GM12891 (cell line): ENCODE results near the gene TMED6.
"Not testable (repeated sequence)": the region's sequence is repeated elsewhere in the genome, so short reads cannot be mapped to it uniquely, and the experiment has no call there.

Source experiments
- DNase-seq: peaks from one replicate; pipeline ENCODE4 v3.0.0; 2011; ENCODE audit warnings: low spot score; ENCODE audit not compliant: insufficient read length
- FAIRE-seq: peaks from 2 replicates; lab custom pipeline; 2011; peaks lifted over from hg19 to GRCh38; lab: Jason Lieb, UNC
- PAX5 ChIP-seq: IDR thresholded peaks from 2 replicates; pipeline ENCODE4 v1.6.1; 2011; ENCODE audit warnings: low read length, moderate library complexity, mild to moderate bottlenecking; ENCODE audit not compliant: insufficient read depth, severe bottlenecking
- POLR2A ChIP-seq: IDR thresholded peaks from 2 replicates; pipeline ENCODE4 v1.6.1; 2011; ENCODE audit warnings: low read depth, low read length, control low read depth
- POLR2AphosphoS5 ChIP-seq: IDR thresholded peaks from 2 replicates; pipeline ENCODE4 v1.6.1; 2011; ENCODE audit warnings: low read depth, low read length, control low read depth
- POU2F2 ChIP-seq: IDR thresholded peaks from 2 replicates; pipeline ENCODE4 v1.6.1; 2011; ENCODE audit warnings: low read depth, mild to moderate bottlenecking, control low read depth, low read length, moderate library complexity
- SPI1 ChIP-seq: IDR thresholded peaks from 2 replicates; pipeline ENCODE4 v1.6.1; 2011; ENCODE audit warnings: low read depth, low read length, control low read depth
- TAF1 ChIP-seq: IDR thresholded peaks from 2 replicates; pipeline ENCODE4 v1.6.1; 2011; ENCODE audit warnings: low read depth, low read length, control low read depth

Gene TMED6

DNA sequence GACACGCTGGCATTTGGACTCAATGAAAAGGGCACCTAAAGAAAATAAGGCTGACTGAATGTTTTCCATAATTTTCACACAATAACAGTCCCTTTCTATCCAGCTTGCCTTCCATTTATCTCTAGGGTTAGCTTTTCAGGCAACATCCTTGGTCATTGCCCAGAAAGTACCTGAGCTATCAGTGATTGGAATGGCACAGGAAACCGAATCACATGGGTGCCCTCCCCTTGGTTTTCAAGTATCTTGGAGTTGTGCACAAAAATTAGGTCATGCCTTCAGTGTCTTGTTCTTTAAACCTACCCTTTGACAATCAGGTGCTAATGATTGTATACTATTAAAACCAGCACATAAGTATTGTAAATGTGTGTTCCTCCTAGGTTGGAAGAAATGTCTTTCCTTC lies 43.7 kb downstream of the TMED6 start:
- TF ChIP-seq POLR2AphosphoS5 = no peak
- TF ChIP-seq PAX5 = no peak
- TF ChIP-seq SPI1 = no peak
- no peak for TF ChIP-seq POLR2A
- no peak for TF ChIP-seq TAF1
- TF ChIP-seq POU2F2 = no peak
- no peak for FAIRE-seq
- no peak for DNase-seq

- DNase-seq (no peak), FAIRE-seq (no peak)
- no peak for TF ChIP-seq POU2F2
- TF ChIP-seq POLR2AphosphoS5 = no peak
These were observed 44.5 kb downstream of the TMED6 start for GRCh38 chr16:69307091-69307490.

- no peak for DNase-seq
- FAIRE-seq = no peak
- TF ChIP-seq SPI1 = no peak
- TF ChIP-seq POLR2A = no peak
- no peak for TF ChIP-seq TAF1
- TF ChIP-seq PAX5 = no peak
- TF ChIP-seq POLR2AphosphoS5 = no peak
- no peak for TF ChIP-seq POU2F2
These were observed 45.6 kb downstream of the TMED6 start for GRCh38 chr16:69306031-69306430.

DNA sequence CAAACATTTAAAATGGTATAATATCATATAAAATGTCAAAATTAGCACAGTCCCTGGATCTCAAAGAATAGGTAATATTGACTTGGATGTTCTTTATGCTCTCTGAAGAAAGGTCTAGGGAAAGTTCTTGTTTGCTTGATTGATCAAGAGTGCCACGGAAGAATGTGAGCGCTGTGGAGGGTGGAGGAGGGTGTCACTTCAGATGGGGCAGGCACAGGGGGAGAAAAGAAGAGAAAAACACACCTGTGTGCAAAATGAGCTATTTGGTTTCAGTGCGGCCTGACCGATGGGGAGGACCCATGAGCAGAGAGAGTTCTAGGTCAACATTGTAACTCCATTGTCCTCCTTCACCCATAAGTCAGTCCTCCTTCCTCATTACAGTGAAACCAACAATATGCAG lies 49.3 kb downstream of the TMED6 start:
- TF ChIP-seq PAX5 (no peak), TAF1 (no peak), SPI1 (no peak), POU2F2 (no peak), POLR2AphosphoS5 (no peak), POLR2A (no peak)
- FAIRE-seq (no peak), DNase-seq (no peak)

DNA sequence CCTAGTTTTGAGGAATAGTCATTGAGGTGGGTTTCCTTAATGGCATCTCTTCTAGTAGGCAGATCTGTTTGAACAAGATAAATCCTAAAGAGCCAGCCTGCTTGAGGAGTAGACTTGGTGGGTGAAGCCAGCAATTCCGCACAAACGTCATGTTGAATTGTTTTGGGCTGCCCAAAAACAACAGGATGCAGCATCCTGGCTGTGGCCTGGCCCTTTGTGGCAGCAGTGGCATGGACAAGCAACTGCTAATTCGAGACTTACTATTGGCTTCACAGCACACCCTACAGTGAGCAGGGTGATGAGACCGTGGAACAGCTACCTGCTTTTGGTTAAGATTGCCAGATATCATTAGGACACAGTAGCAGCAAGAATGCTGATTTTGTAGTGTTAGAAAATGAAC lies 49.7 kb downstream of the TMED6 start:
- DNase-seq = no peak
- peak; percentile 23 for FAIRE-seq

DNA sequence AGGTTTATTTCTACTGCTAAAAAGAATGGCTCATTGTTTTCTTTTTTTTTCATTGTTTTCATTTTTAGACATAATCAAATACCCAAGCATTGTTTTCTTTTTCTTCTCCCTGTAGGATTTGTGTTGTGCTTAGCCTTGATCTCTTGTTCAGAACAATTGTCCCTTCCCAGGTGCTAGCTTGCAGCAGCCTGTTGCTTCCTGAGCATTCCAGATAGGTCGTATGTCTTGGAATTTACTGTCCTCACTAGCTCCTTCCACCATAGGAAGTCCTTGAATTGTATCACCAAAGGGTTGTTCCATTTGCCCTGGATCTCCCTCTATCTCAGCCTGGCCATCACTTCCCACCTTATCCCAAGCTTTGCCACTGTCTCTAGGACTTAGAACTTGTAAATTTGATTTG lies 50.4 kb downstream of the TMED6 start:
- no peak for TF ChIP-seq TAF1
- no peak for TF ChIP-seq POLR2A
- TF ChIP-seq PAX5 = no peak
- TF ChIP-seq SPI1 = no peak
- no peak for TF ChIP-seq POU2F2
- no peak for TF ChIP-seq POLR2AphosphoS5
- no peak for FAIRE-seq

More for the DNA sequence above, 49.7 kb downstream of the TMED6 start:
- TF ChIP-seq PAX5 = no peak

DNA sequence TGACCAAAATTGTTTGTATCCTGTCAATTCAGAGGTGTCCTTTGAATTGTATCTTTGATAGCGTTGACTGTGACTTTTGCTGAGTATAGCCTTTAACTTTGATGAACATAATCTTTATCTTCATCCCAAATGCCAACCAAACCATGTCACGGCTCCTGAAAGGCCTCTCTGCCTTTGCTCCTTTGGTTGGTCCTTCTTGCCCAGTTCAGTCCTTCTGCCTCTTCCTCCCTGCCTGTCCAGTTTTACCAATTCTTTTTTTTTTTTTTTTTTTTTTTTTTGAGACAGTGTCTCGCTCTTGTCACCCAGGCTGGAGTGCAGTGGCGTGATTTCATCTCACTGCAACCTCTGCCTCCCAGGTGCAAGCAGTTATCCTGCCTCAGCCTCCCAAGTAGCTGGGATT lies 53.3 kb downstream of the TMED6 start:
- DNase-seq (no peak), FAIRE-seq (no peak)
- TF ChIP-seq PAX5 = no peak
- TF ChIP-seq POU2F2 = no peak
- TF ChIP-seq TAF1 = no peak
- TF ChIP-seq POLR2A = no peak
- no peak for TF ChIP-seq SPI1
- no peak for TF ChIP-seq POLR2AphosphoS5

More for the DNA sequence above, 50.4 kb downstream of the TMED6 start:
- DNase-seq = no peak

GRCh38 chr16:69296771-69297170 lies 54.8 kb downstream of the TMED6 start:
- DNase-seq, FAIRE-seq: not testable (repeated sequence)

DNA sequence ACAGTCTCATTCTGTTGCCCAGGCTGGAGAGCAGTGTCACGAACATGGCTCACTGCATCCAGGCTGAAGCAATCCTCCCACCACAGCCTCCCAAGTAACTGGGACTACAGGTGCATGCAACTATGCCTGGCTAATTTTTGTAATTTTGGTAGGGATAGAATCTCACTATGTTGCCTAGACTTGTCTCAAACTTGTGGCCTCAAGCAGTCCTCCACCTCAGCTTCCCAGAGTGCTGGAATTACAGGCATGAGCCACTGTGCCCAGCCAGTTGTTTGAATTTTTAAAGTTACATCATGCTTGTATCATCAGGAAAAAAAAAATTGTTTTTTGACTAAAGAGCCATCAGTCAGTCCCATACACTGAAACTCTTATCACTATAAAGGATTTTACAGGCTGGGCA lies 57.5 kb downstream of the TMED6 start:
- FAIRE-seq (no peak), DNase-seq (no peak)
- TF ChIP-seq TAF1 (no peak), POLR2AphosphoS5 (no peak), POU2F2 (no peak), PAX5 (no peak), SPI1 (no peak), POLR2A (no peak)

DNA sequence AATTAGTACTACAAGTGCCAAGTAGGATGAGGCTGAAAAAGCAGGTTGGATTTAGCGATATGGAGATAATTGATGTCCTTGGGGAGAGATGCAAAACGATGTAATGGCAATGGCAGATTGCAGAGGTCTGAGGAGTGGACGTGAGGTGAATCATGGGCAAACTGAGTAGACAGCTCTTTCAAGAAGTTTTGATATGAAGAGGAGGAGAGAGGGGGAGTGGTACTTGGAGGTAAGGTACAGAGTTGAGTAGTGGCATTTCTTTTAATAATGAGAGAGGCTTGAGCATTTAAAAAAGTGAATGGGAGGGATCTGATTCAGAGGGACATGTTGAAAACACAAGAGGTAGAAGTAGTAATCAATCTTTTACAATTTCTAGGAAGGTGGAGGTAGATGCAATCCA lies 58.2 kb downstream of the TMED6 start:
- no peak for TF ChIP-seq POLR2A
- no peak for TF ChIP-seq POLR2AphosphoS5
- TF ChIP-seq SPI1 = no peak
- TF ChIP-seq POU2F2 = no peak
- TF ChIP-seq TAF1 = no peak
- no peak for TF ChIP-seq PAX5
- no peak for FAIRE-seq
- DNase-seq = no peak
